D721Med (cell line): ENCODE data around the gene METTL23.

Experiments used
- DNase-seq: peaks from one replicate; pipeline ENCODE4 v3.0.0; 2011; ENCODE audit warnings: low spot score; ENCODE audit not compliant: insufficient read length
- FAIRE-seq: peaks from 2 replicates; lab custom pipeline; 2011; peaks lifted over from hg19 to GRCh38; lab: Jason Lieb, UNC
- TF ChIP-seq, protein P1 (sequence below): IDR thresholded peaks from 2 replicates; pipeline ENCODE4 v1.5.1; 2012; ENCODE audit warnings: mild to moderate bottlenecking, control low read depth; ENCODE audit not compliant: insufficient read depth; ENCODE audit errors: missing control alignments

Gene METTL23

DNA sequence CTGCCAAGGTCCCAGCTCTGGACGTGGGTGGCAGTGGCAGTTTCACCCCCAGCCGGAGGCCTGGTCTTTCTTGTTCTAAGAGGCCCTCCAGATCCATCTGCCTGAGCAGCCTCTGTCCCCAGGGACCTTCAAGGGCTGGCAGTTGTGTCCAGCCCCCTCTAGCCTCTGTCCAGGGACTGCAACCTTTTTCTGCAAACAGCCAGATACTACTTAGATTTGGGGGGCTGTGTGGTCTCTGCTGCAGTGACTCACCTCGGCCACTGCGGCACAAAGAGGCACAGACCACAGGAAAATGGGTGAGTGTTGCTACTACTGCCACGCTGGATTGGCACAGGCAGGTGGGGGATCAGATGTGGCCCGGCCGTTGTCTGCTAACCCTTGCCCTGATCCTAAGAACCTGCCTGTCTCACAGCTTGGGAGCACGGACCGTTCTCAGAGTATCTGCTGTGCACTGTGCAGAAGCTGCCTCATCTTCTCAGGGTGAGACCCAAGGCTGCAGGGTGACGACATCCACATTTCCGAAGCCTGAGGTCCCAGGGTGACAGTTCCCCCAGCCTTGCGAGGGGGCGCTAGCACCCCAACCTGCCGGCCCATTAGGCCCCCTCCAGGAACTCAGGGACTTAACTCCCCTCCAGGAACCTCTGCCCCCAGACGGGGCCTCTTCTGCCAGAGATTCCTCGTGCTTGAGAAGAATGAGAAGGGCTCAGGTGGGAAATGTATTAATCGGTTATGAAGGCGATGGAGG is 43.5 kb upstream of the METTL23 start:
- TF ChIP-seq, protein P1, sequence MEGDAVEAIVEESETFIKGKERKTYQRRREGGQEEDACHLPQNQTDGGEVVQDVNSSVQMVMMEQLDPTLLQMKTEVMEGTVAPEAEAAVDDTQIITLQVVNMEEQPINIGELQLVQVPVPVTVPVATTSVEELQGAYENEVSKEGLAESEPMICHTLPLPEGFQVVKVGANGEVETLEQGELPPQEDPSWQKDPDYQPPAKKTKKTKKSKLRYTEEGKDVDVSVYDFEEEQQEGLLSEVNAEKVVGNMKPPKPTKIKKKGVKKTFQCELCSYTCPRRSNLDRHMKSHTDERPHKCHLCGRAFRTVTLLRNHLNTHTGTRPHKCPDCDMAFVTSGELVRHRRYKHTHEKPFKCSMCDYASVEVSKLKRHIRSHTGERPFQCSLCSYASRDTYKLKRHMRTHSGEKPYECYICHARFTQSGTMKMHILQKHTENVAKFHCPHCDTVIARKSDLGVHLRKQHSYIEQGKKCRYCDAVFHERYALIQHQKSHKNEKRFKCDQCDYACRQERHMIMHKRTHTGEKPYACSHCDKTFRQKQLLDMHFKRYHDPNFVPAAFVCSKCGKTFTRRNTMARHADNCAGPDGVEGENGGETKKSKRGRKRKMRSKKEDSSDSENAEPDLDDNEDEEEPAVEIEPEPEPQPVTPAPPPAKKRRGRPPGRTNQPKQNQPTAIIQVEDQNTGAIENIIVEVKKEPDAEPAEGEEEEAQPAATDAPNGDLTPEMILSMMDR: no peak
- no peak for DNase-seq
- no peak for FAIRE-seq

DNA sequence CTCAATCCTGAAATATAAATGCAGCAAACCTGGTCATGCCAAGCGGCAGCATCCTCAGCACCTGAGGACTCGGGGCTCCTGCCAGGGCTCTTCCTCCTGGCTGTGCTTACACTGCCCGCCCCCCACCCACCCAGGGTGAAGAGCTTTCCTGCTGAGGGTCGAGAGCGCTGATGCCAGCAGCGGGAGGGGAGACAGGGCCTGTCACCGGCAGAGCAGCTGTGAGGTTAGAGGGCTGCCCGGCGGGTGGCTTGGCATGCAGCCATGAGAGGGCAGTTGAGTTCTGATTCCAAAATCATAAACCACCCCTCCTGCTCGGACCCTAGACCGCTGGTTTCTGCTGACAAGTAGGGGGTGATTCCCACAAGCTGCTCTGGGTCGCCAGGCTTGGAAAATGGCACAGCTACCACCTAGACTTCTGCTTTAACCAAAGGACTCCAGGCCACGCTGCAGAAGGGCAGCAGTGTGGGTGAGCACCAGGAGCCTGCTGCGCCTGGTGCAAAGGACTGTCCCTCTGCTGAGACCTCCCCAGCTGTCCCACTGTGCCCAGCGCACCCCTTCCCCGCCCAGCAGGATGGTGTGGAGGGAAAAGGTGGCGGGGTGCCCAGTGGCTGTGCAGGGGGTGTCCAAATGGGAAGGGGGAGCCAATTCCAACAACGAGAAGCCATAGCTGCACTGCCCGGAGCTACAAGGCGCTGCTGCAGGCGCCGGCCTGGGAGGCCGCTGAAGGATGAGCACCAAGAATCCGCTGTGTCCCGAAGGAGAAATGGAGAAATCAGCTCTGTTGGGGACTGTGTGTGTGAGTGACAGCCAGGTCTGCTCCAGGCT is 42.5 kb upstream of the METTL23 start:
- DNase-seq: no peak
- TF ChIP-seq, protein P1: no peak

DNA sequence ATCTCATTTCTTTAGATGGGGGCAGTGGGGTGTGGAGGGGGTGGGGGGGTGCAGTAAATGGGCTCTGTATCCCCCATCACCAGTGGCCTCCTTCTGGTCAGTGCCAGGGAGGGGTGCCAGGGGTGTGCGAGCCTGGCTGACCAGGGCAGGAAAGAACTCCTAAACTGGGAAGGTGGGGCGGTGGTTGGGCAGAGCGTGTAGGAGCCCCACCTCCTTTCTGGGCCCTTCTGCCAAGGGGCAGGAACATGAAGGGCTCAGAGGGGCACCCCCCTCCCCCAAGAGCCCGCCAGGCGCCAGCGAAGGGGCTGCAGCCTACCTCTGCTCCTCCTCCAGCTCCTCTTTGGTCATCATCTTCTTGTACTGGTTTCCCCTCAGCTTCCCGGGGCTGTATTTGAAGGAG is 41.9 kb upstream of the METTL23 start:
- no peak for DNase-seq
- FAIRE-seq: no peak
- TF ChIP-seq, protein P1: no peak

More for the DNA sequence above, 42.5 kb upstream of the METTL23 start:
- FAIRE-seq: no peak

DNA sequence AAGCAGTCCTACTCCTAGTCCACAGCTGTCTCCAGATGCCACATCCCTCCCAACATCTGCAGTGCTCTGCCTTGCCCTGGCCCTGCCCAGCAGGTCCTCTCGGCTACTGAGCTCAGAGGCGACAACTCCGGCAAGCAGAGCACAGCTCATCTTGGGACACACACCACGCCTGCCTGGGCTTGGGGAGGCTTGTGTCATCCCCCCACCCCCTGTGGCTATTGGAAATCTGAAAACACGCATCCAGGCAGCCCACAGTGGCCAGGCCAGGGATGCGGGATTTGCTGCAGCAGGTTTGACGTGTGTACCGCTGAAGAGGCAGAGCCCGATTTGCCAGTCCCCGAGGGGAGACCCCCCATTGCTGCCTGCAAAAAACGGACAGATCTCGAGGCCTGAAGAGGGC is 41.3 kb upstream of the METTL23 start:
- TF ChIP-seq, protein P1: no peak
- DNase-seq (no peak), FAIRE-seq (no peak)

DNA sequence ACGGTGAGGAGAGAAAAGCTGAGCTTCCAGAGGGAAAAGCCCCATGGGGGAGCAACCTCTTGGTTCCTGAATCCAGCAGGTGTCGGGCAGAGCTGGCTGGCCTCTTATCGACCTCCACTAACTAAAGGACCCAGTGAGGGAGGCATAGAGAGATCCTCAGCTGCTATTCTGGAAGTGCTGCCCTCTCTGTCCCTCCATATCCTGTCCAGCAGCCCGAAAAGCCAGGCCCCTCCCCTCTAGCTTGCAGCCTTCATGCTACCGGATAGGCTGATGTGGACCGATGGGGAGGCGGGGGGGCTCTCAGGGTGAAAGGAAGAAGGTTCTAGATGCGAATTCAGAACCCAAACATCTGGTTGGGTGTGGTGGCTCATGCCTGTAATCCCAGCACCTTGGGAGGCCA is 40.8 kb upstream of the METTL23 start:
- TF ChIP-seq, protein P1: no peak
- DNase-seq: no peak
- FAIRE-seq: no peak

DNA sequence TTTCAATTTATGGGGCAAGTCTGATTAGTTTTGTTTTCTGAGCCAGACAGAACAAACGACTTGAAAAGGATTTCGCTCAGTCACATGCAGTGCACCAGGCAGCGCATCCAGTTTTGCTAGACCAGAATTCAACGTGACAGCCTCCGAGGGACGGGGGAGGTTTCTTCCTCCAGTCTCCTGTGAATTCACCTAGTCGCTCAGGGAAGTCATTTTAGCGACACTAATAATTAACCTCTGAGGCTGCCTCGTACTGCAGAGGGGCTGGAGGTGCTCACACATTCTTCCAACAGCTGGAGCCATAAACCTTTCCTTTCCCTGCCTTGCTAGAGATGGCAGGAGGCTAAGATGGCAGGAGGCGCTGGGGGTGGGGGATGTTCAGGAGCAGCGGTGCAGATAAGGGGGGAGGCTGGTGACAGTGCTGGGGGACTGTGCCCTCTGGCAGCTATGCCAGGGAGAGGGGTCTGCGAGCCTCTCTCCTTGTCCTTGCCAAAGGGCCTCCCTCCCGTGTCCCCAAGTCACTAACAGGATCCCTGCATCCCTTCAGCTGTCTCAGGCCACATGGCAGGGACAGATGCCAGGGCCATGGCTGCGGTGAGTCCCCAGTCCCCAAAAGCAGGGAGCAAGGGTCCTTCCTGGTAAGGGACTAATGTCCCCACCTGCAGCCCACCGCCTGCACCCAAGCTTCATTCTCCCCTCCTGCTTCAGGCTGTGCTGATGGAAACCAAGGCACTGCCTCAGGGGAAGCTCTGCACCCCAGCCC is 39.9 kb upstream of the METTL23 start:
- DNase-seq: no peak
- FAIRE-seq: no peak
- TF ChIP-seq, protein P1: no peak
